Measurements from ENCODE around the gene CDSN. TPM values are rescaled to one million over a fixed set of nuclear protein-coding genes. Genes with fewer than 3 reads are reported as not detected.

The CDSN gene
- total and polyA plus RNA-seq, 7 experiments from 2014 or later: not detected

- POLR2A ChIA-PET: interaction anchor here (0.5 to 1.3 kb wide), 6 partner anchors 13 to 462 kb away, joined by 3 to 7 read pairs (median 5); partner anchors contain the start of gene VARS2
- intact Hi-C loops (cut with micrococcal nuclease): loop anchor here (1.0 to 10.0 kb wide), 7 partner anchors 36 to 597 kb away; partner anchors contain the start of genes FLOT1 (in 1 of the 2), IER3 (in 1 of the 2) and VARS2 (in 1 of the 2)
These were observed 40.5 kb downstream of the CDSN start for GRCh38 chr6:31079656-31080261.

DNA sequence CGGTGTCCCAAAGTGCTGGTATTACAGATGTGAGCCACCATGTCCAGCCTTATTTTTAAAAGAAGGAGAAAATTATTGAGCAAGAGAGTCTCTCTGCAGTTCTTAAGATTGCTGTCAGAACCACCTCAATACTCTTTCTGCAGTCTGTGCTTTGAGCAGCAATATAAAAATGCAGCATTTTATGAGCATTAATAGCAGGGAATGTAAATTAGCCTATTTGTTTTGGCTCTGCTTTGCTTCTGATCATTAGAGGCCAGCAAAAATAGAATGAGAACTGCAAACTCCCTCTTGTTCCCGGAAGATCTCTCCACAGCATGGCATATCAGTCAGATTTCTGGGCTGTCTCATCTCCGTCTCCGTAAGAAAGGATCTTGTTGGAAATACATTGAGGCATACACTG is 43.6 kb downstream of the CDSN start:
- H3K27me3 ChIP-seq (ENCODE audit: control insufficient read depth in 2 of 2, insufficient read depth in 2 of 2, low read length in 2 of 2): no peaks in the 10 kb centered on the region
- peaks cover 0 to 12% (median 0%) of the 10 kb centered on the region in 5 donors for H3K27me3 Mint-ChIP-seq
- no peak overlapping the region for H3K4me3 ChIP-seq (ENCODE audit: low read length)
- ChIA-PET CTCF (no interaction called here), POLR2A (no interaction called here)
- peaks cover 5 to 6% of the 10 kb centered on the region in 2 donors for H3K4me1 ChIP-seq (ENCODE audit: control insufficient read depth in 2 of 2, insufficient read depth in 2 of 2, low read length in 2 of 2)
- no peaks in the 10 kb centered on the region for H3K36me3 Mint-ChIP-seq
- DNase-seq: no peak
- H3K4me1 Mint-ChIP-seq: peaks cover 4 to 9% (median 8%) of the 10 kb centered on the region in 7 donors
- no peaks in the 10 kb centered on the region for H3K9me3 Mint-ChIP-seq
- H3K27ac ChIP-seq (ENCODE audit: low read depth, low read length): no peak overlapping the region
- no peak overlapping the region for H3K4me3 Mint-ChIP-seq
- ATAC-seq: no peak
- intact Hi-C loops (cut with micrococcal nuclease): no loop called here
- no peaks in the 10 kb centered on the region for H3K36me3 ChIP-seq (ENCODE audit: control insufficient read depth in 2 of 3, insufficient read depth in 3 of 3, low read length in 3 of 3)
- no peak overlapping the region for H3K27ac Mint-ChIP-seq
- H3K9me3 ChIP-seq (ENCODE audit: control insufficient read depth in 2 of 3, low read length in 3 of 3): no peaks in the 10 kb centered on the region

More at GRCh38 chr6:31079656-31080261, 40.5 kb downstream of the CDSN start:
- H3K27ac ChIP-seq (ENCODE audit: low read depth, low read length): no peak overlapping the region
- ATAC-seq (peak; percentile 93), DNase-seq (peak; percentile 34 to 77 (median 72))
- Mint-ChIP-seq H3K4me1 (peaks cover 6 to 9% (median 8%) of the 10 kb centered on the region in 7 donors), H3K36me3 (no peaks in the 10 kb centered on the region), H3K4me3 (peak overlapping the region; percentile 37 to 81 (median 66)), H3K9me3 (no peaks in the 10 kb centered on the region), H3K27me3 (peaks cover 0 to 26% (median 0%) of the 10 kb centered on the region in 5 donors), H3K27ac (peak overlapping the region in 4 of 9 donors; percentile 19 to 42 (median 28))
- H3K4me3 ChIP-seq (ENCODE audit: low read length): peak overlapping the region; percentile 21
- no peaks in the 10 kb centered on the region for H3K27me3 ChIP-seq (ENCODE audit: control insufficient read depth in 2 of 2, insufficient read depth in 2 of 2, low read length in 2 of 2)
- no peaks in the 10 kb centered on the region for H3K36me3 ChIP-seq (ENCODE audit: control insufficient read depth in 2 of 3, insufficient read depth in 3 of 3, low read length in 3 of 3)
- H3K4me1 ChIP-seq (ENCODE audit: control insufficient read depth in 2 of 2, insufficient read depth in 2 of 2, low read length in 2 of 2): peaks cover 5 to 6% of the 10 kb centered on the region in 2 donors
- no peaks in the 10 kb centered on the region for H3K9me3 ChIP-seq (ENCODE audit: control insufficient read depth in 2 of 3, low read length in 3 of 3)
- CTCF ChIA-PET: interaction anchor here (0.6 to 3.4 kb wide), 27 partner anchors 10 to 596 kb away, joined by 3 to 28 read pairs (median 5); partner anchors contain the start of gene VARS2

GRCh38 chr6:31075528-31075927 is 44.7 kb downstream of the CDSN start:
- H3K4me1 ChIP-seq (ENCODE audit: control insufficient read depth in 2 of 2, insufficient read depth in 2 of 2, low read length in 2 of 2): peaks cover 5 to 6% of the 10 kb centered on the region in 2 donors
- Mint-ChIP-seq H3K36me3 (no peaks in the 10 kb centered on the region), H3K9me3 (no peaks in the 10 kb centered on the region), H3K4me3 (no peak overlapping the region), H3K4me1 (peaks cover 4 to 9% (median 8%) of the 10 kb centered on the region in 7 donors), H3K27me3 (peaks cover 0 to 7% (median 0%) of the 10 kb centered on the region in 5 donors), H3K27ac (no peak overlapping the region)
- ATAC-seq (no peak), DNase-seq (no peak)
- intact Hi-C loops (cut with micrococcal nuclease): no loop called here
- H3K27me3 ChIP-seq (ENCODE audit: control insufficient read depth in 2 of 2, insufficient read depth in 2 of 2, low read length in 2 of 2): no peaks in the 10 kb centered on the region
- no peak overlapping the region for H3K4me3 ChIP-seq (ENCODE audit: low read length)
- CTCF ChIA-PET: interaction anchor here (0.8 to 1.0 kb wide), 2 partner anchors 16 to 397 kb away, joined by 3 read pairs; no protein-coding TSS in a partner anchor
- H3K27ac ChIP-seq (ENCODE audit: low read depth, low read length): no peak overlapping the region
- no peaks in the 10 kb centered on the region for H3K36me3 ChIP-seq (ENCODE audit: control insufficient read depth in 2 of 3, insufficient read depth in 3 of 3, low read length in 3 of 3)
- H3K9me3 ChIP-seq (ENCODE audit: control insufficient read depth in 2 of 3, low read length in 3 of 3): no peaks in the 10 kb centered on the region
- POLR2A ChIA-PET: no interaction called here

- H3K4me3 Mint-ChIP-seq: no peak overlapping the region
- H3K9me3 Mint-ChIP-seq: no peaks in the 10 kb centered on the region
- peaks cover 0 to 3% (median 3%) of the 10 kb centered on the region in 7 donors for H3K4me1 Mint-ChIP-seq
- Histone ChIP-seq H3K4me3 (ENCODE audit: low read length) (no peak overlapping the region), H3K27ac (ENCODE audit: low read depth, low read length) (no peak overlapping the region), H3K4me1 (ENCODE audit: control insufficient read depth in 2 of 2, insufficient read depth in 2 of 2, low read length in 2 of 2) (peaks cover 2 to 3% of the 10 kb centered on the region in 2 donors), H3K36me3 (ENCODE audit: control insufficient read depth in 2 of 3, insufficient read depth in 3 of 3, low read length in 3 of 3) (no peaks in the 10 kb centered on the region), H3K9me3 (ENCODE audit: control insufficient read depth in 2 of 3, low read length in 3 of 3) (no peaks in the 10 kb centered on the region), H3K27me3 (ENCODE audit: control insufficient read depth in 2 of 2, insufficient read depth in 2 of 2, low read length in 2 of 2) (no peaks in the 10 kb centered on the region)
- ChIA-PET CTCF (no interaction called here), POLR2A (no interaction called here)
- peak overlapping the region in 3 of 9 donors; percentile 10 to 41 (median 29) for H3K27ac Mint-ChIP-seq
- H3K27me3 Mint-ChIP-seq: peaks cover 0 to 2% (median 0%) of the 10 kb centered on the region in 5 donors
- ATAC-seq (no peak), DNase-seq (no peak)
- no peaks in the 10 kb centered on the region for H3K36me3 Mint-ChIP-seq
- intact Hi-C loops (cut with micrococcal nuclease): no loop called here
These were observed 45.8 kb downstream of the CDSN start for GRCh38 chr6:31074401-31074800.

GRCh38 chr6:31070711-31071197 is 49.5 kb downstream of the CDSN start:
- peaks cover 0 to 2% (median 0%) of the 10 kb centered on the region in 5 donors for H3K27me3 Mint-ChIP-seq
- H3K27ac Mint-ChIP-seq: no peak overlapping the region
- no peaks in the 10 kb centered on the region for H3K4me1 ChIP-seq (ENCODE audit: control insufficient read depth in 2 of 2, insufficient read depth in 2 of 2, low read length in 2 of 2)
- POLR2A ChIA-PET: interaction anchor here (2.0 kb wide), 1 partner anchor 15 kb away, joined by 6 read pairs; no protein-coding TSS in a partner anchor
- H3K4me3 Mint-ChIP-seq: no peak overlapping the region
- H3K27me3 ChIP-seq (ENCODE audit: control insufficient read depth in 2 of 2, insufficient read depth in 2 of 2, low read length in 2 of 2): no peaks in the 10 kb centered on the region
- no peak overlapping the region for H3K4me3 ChIP-seq (ENCODE audit: low read length)
- CTCF ChIA-PET: interaction anchor here (1.2 to 3.4 kb wide), 3 partner anchors 9 to 158 kb away, joined by 3 to 15 read pairs (median 12); no protein-coding TSS in a partner anchor
- DNase-seq (no peak), ATAC-seq (no peak)
- no peaks in the 10 kb centered on the region for H3K9me3 ChIP-seq (ENCODE audit: control insufficient read depth in 2 of 3, low read length in 3 of 3)
- intact Hi-C loops (cut with micrococcal nuclease): no loop called here
- H3K36me3 ChIP-seq (ENCODE audit: control insufficient read depth in 2 of 3, insufficient read depth in 3 of 3, low read length in 3 of 3): no peaks in the 10 kb centered on the region
- no peaks in the 10 kb centered on the region for H3K9me3 Mint-ChIP-seq
- peaks cover 0 to 7% (median 0%) of the 10 kb centered on the region in 7 donors for H3K4me1 Mint-ChIP-seq
- H3K36me3 Mint-ChIP-seq: no peaks in the 10 kb centered on the region
- H3K27ac ChIP-seq (ENCODE audit: low read depth, low read length): no peak overlapping the region

- DNase-seq (peak; percentile 45 to 73 (median 61)), ATAC-seq (peak; percentile 96)
- Histone ChIP-seq H3K27me3 (ENCODE audit: control insufficient read depth in 2 of 2, insufficient read depth in 2 of 2, low read length in 2 of 2) (no peaks in the 10 kb centered on the region), H3K36me3 (ENCODE audit: control insufficient read depth in 2 of 3, insufficient read depth in 3 of 3, low read length in 3 of 3) (no peaks in the 10 kb centered on the region), H3K4me1 (ENCODE audit: control insufficient read depth in 2 of 2, insufficient read depth in 2 of 2, low read length in 2 of 2) (no peaks in the 10 kb centered on the region), H3K4me3 (ENCODE audit: low read length) (no peak overlapping the region), H3K9me3 (ENCODE audit: control insufficient read depth in 2 of 3, low read length in 3 of 3) (no peaks in the 10 kb centered on the region), H3K27ac (ENCODE audit: low read depth, low read length) (no peak overlapping the region)
- Mint-ChIP-seq H3K4me1 (peaks cover 0 to 7% (median 0%) of the 10 kb centered on the region in 7 donors), H3K27me3 (peaks cover 0 to 2% (median 0%) of the 10 kb centered on the region in 5 donors), H3K9me3 (no peaks in the 10 kb centered on the region), H3K36me3 (no peaks in the 10 kb centered on the region), H3K4me3 (no peak overlapping the region), H3K27ac (peak overlapping the region in 1 of 9 donors; percentile 20)
- CTCF ChIA-PET: interaction anchor here (0.6 to 3.4 kb wide), 8 partner anchors 9 to 185 kb away, joined by 3 to 15 read pairs (median 4); no protein-coding TSS in a partner anchor
- intact Hi-C loops (cut with micrococcal nuclease): loop anchor here (1.0 kb wide), 1 partner anchor 154 kb away; no protein-coding TSS in a partner anchor
- POLR2A ChIA-PET: interaction anchor here (2.0 kb wide), 1 partner anchor 17 kb away, joined by 6 read pairs; no protein-coding TSS in a partner anchor
These were observed 51.4 kb downstream of the CDSN start for GRCh38 chr6:31068669-31069340.
